Thyroid gland (tissue), 4 donors: ENCODE results near the gene ANKRD22. TPM values are rescaled to one million over a fixed set of nuclear protein-coding genes. Genes with fewer than 3 reads are reported as not detected.

Source experiments
- DNase-seq, 2 donors: peaks; one replicate each; pipeline ENCODE4 v3.0.0-alpha.2; 2019
- H3K27ac ChIP-seq, 3 donors: fragments of 200-600 bp; sonication (generic); 1 replicate in 2 of 3; 2 replicates in 1 of 3; pipeline ENCODE4 v1.5.1; 2016 to 2019; ENCODE audit warnings: mild to moderate bottlenecking in 1 of 3, moderate library complexity in 1 of 3
- H3K27me3 ChIP-seq: fragments of 200-600 bp; sonication (generic); one replicate; pipeline ENCODE4 v1.5.1; 2019
- H3K36me3 ChIP-seq, 2 donors: fragments of 200-600 bp; sonication (generic); one replicate each; pipeline ENCODE4 v1.5.1; 2016 to 2019
- H3K4me1 ChIP-seq, 2 donors: fragments of 200-600 bp; sonication (generic); one replicate each; pipeline ENCODE4 v1.5.1; 2017 to 2019
- H3K4me3 ChIP-seq, 3 donors: fragments of 200-600 bp; sonication (generic); replicated peaks in 1 of 3; 1 replicate in 2 of 3; 2 replicates in 1 of 3; pipeline ENCODE4 v1.5.1; 2016; ENCODE audit warnings: mild to moderate bottlenecking in 1 of 3
- H3K9me3 ChIP-seq: fragments of 200-600 bp; sonication (generic); one replicate; pipeline ENCODE4 v1.5.1; 2017
- CTCF ChIP-seq, 6 experiments: fragments of 200-600 bp in 3 of 6; fragments of 450-650 bp in 3 of 6; sonication (generic) in 3 of 6; IDR thresholded peaks; one replicate each; pipeline ENCODE4 v1.5.1; 2016 to 2019; ENCODE audit warnings: antibody characterized with exemption in 6 of 6, mild to moderate bottlenecking in 2 of 6, inconsistent platforms in 1 of 6, moderate library complexity in 1 of 6
- POLR2A ChIP-seq, 2 donors: fragments of 450-650 bp; IDR thresholded peaks; one replicate each; pipeline ENCODE4 v1.6.1; 2017; ENCODE audit warnings: antibody characterized with exemption in 2 of 2, mild to moderate bottlenecking in 2 of 2, moderate library complexity in 1 of 2
- WGBS, 2 donors: methylation state at CpG; one replicate each; pipeline ENCODE4 v1.1.5; 2017; 5-methylcytosine and 5-hydroxymethylcytosine counted together
- intact Hi-C: fragments of 100-400 bp; cut with DNase I; formaldehyde crosslinking; loops from one replicate; pipeline ENCODE4 v1.15.1; 2023
- total RNA-seq, 4 donors: library from RNA; depleted of rRNA; stranded (reverse); fragments of >200 nt; gene quantifications; one replicate each; pipeline ENCODE4 v1.2.3, GENCODE V29; 2016

ANKRD22 gene
- total RNA-seq, 4 donors from 2014 or later: not detected

DNA sequence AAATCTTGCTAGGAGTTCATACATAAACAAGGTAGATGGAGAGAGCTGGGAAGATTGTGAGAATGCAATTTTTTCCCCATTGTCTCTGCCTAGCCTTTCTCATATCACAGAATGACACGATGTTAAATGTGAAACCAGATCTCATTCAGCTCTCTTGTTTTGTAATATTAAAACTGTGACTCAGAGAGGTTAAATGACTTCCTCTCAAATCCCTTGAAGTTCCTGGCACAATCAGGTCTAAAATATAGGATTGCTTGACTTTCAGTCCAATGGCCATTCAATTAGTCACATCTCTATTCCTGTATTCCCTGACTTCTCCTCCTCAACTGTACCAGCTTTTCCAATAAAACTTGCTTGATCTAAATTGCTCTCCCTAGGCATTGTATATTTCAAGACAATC is 3.1 kb downstream of the ANKRD22 start:
- no peak for DNase-seq
- no peaks in the 10 kb centered on the region for H3K4me1 ChIP-seq
- 39 to 51% methylated on average over 1 of the region's 1 CpG for WGBS, 2 donors
- intact Hi-C loops: no loop called here
- no peak overlapping the region for H3K27ac ChIP-seq
- H3K4me3 ChIP-seq: no peak overlapping the region
- no peak for TF ChIP-seq CTCF (IDR thresholded peaks at IDR 0.05)
- no peak for TF ChIP-seq POLR2A (IDR thresholded peaks at IDR 0.05)
- no peaks in the 10 kb centered on the region for H3K27me3 ChIP-seq
- no peaks in the 10 kb centered on the region for H3K9me3 ChIP-seq
- H3K36me3 ChIP-seq: no peaks in the 10 kb centered on the region

DNA sequence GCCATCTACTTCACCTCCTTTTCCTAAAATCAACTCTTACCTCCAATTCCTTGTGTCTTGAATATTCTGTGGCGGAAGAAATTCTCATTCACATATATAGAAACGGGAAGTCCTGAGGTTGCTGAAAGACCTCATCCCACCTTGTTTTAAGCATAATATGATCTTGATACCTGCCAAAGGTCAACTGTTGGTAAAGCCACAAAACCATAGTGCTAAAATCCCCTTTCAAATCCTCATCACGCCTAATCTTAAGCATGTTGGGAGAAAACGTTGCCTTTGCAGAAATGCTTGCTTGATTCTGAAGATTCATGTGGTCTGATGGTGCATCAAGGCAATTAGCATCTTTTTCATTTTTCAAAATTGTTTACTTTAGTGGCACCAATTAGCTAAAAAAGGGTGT is 8.5 kb downstream of the ANKRD22 start:
- Histone ChIP-seq H3K36me3 (no peaks in the 10 kb centered on the region), H3K9me3 (no peaks in the 10 kb centered on the region), H3K4me1 (no peaks in the 10 kb centered on the region), H3K27ac (no peak overlapping the region), H3K27me3 (no peaks in the 10 kb centered on the region), H3K4me3 (no peak overlapping the region)
- no peak for TF ChIP-seq CTCF (IDR thresholded peaks at IDR 0.05)
- 92 to 96% methylated on average over 4 of the region's 4 CpGs for WGBS, 2 donors
- DNase-seq: no peak
- intact Hi-C loops: no loop called here

GRCh38 chr10:88841316-88842111 is 10.1 kb downstream of the ANKRD22 start:
- WGBS, 2 donors: 80 to 81% methylated on average over 6 of the region's 6 CpGs
- TF ChIP-seq CTCF (IDR thresholded peaks at IDR 0.05): no peak
- TF ChIP-seq POLR2A (IDR thresholded peaks at IDR 0.05): no peak
- Histone ChIP-seq H3K27ac (no peak overlapping the region), H3K27me3 (no peaks in the 10 kb centered on the region), H3K4me3 (no peak overlapping the region), H3K4me1 (no peaks in the 10 kb centered on the region), H3K9me3 (no peaks in the 10 kb centered on the region), H3K36me3 (no peaks in the 10 kb centered on the region)
- intact Hi-C loops: no loop called here
- no peak for DNase-seq

GRCh38 chr10:88840881-88841280 is 10.8 kb downstream of the ANKRD22 start:
- intact Hi-C loops: no loop called here
- no peak for DNase-seq
- TF ChIP-seq CTCF (IDR thresholded peaks at IDR 0.05) (no peak), POLR2A (IDR thresholded peaks at IDR 0.05) (no peak)
- Histone ChIP-seq H3K4me3 (no peak overlapping the region), H3K4me1 (no peaks in the 10 kb centered on the region), H3K27me3 (no peaks in the 10 kb centered on the region), H3K36me3 (no peaks in the 10 kb centered on the region), H3K27ac (no peak overlapping the region), H3K9me3 (no peaks in the 10 kb centered on the region)
- WGBS, 2 donors: 92 to 94% methylated on average over 5 of the region's 5 CpGs

DNA sequence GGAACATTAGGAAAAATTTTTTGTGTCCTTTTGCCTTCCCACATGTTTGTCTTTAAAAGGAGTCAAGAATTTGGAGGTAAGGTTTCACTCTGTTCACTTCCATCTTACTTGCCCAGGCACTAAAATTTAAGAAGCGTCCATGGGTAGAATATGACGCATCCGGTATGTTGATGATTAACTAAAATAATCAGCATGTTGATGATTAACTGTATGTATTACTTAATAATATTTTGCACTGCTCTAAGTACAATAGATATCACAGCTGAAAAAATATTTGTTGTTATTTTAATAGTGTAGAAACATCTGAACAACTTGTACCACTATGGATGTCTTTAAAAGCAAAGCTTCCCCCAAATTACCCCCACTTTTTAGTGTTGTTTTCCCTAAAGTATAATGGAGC is 11.5 kb downstream of the ANKRD22 start:
- H3K27ac ChIP-seq: no peak overlapping the region
- 97 to 98% methylated on average over 3 of the region's 3 CpGs for WGBS, 2 donors
- no peaks in the 10 kb centered on the region for H3K36me3 ChIP-seq
- intact Hi-C loops: no loop called here
- no peak for DNase-seq
- no peaks in the 10 kb centered on the region for H3K27me3 ChIP-seq
- no peaks in the 10 kb centered on the region for H3K9me3 ChIP-seq
- H3K4me1 ChIP-seq: no peaks in the 10 kb centered on the region
- TF ChIP-seq POLR2A (IDR thresholded peaks at IDR 0.05) (no peak), CTCF (IDR thresholded peaks at IDR 0.05) (no peak)
- no peak overlapping the region for H3K4me3 ChIP-seq
